Lung (tissue), 12 donors: ENCODE results near the gene BNIP5. TPM values are rescaled to one million over a fixed set of nuclear protein-coding genes. Genes with fewer than 3 reads are reported as not detected.

Experiments
- ATAC-seq: fragments of 200-7000 bp; cut with Tn5 transposase; one replicate; pipeline ENCODE4 v1.9.1; 2020; ENCODE audit warnings: moderate number of reproducible peaks; ENCODE audit not compliant: insufficient read depth, low FRiP score
- DNase-seq, 3 donors: peaks; one replicate each; pipeline ENCODE4 v3.0.0-alpha.2; 2013 to 2017
- H3K27ac ChIP-seq, 2 donors: one replicate each; pipeline ENCODE4 v1.5.1; 2013; ENCODE audit warnings: mild to moderate bottlenecking in 2 of 2, moderate library complexity in 2 of 2, control low read depth in 1 of 2, inconsistent platforms in 1 of 2, low read depth in 1 of 2, low read length in 1 of 2
- H3K27me3 ChIP-seq, 3 donors: one replicate each; pipeline ENCODE4 v1.5.1; 2013; ENCODE audit warnings: low read length in 2 of 3; ENCODE audit not compliant: control insufficient read depth in 3 of 3, insufficient read depth in 3 of 3
- H3K36me3 ChIP-seq, 4 donors: one replicate each; pipeline ENCODE4 v1.5.1; 2013; ENCODE audit warnings: low read length in 4 of 4, mild to moderate bottlenecking in 1 of 4, moderate library complexity in 1 of 4; ENCODE audit not compliant: control insufficient read depth in 4 of 4, insufficient read depth in 4 of 4
- H3K4me1 ChIP-seq, 5 donors: one replicate each; pipeline ENCODE4 v1.5.1; 2013; ENCODE audit warnings: low read length in 5 of 5, mild to moderate bottlenecking in 2 of 5, moderate library complexity in 1 of 5; ENCODE audit not compliant: control insufficient read depth in 5 of 5, insufficient read depth in 5 of 5
- H3K4me3 ChIP-seq: one replicate; pipeline ENCODE4 v1.5.1; 2013; ENCODE audit warnings: mild to moderate bottlenecking, control low read depth, moderate library complexity
- H3K9ac ChIP-seq, 2 donors: one replicate each; pipeline ENCODE4 v1.5.1; 2013; ENCODE audit warnings: low read length in 2 of 2, control low read depth in 1 of 2; ENCODE audit not compliant: insufficient read depth in 1 of 2
- H3K9me3 ChIP-seq, 4 donors: one replicate each; pipeline ENCODE4 v1.5.1; 2013; ENCODE audit warnings: low read length in 3 of 4, mild to moderate bottlenecking in 1 of 4, moderate library complexity in 1 of 4; ENCODE audit not compliant: control insufficient read depth in 4 of 4, insufficient read depth in 3 of 4
- CTCF ChIP-seq: IDR thresholded peaks from 2 replicates; pipeline ENCODE4 v1.5.1; 2012; ENCODE audit warnings: mild to moderate bottlenecking; ENCODE audit errors: control extremely low read depth, extremely low read depth
- WGBS, 2 donors: extraction: QIAGEN DNeasy Blood & Tissue Kit; methylation state at CpG; one replicate each; pipeline ENCODE4 v1.1.7; 2013; 5-methylcytosine and 5-hydroxymethylcytosine counted together
- polyA plus RNA-seq, 2 donors: library from polyadenylated mRNA; stranded (reverse); fragments of 200-250 nt; gene quantifications; one replicate each; pipeline ENCODE4 v1.2.1, GENCODE V29; 2013
- total RNA-seq, 2 donors: library from RNA; depleted of rRNA in 1 of 2; stranded (reverse); fragments of >200 nt in 1 of 2; gene quantifications; one replicate each; pipeline ENCODE4 v1.2.1, GENCODE V29; 2014 to 2021
- donor health status: control.
- donor health status: control.
- donor health status: Bipolar disorder and iron deficiency.
- donor health status: healthy.
- donor health status: DM: yes; HTN: yes; CAD: no.

The BNIP5 gene
- total and polyA plus RNA-seq, 4 donors: 0.02 to 0.09 (median 0.06) TPM; not detected in 1

DNA sequence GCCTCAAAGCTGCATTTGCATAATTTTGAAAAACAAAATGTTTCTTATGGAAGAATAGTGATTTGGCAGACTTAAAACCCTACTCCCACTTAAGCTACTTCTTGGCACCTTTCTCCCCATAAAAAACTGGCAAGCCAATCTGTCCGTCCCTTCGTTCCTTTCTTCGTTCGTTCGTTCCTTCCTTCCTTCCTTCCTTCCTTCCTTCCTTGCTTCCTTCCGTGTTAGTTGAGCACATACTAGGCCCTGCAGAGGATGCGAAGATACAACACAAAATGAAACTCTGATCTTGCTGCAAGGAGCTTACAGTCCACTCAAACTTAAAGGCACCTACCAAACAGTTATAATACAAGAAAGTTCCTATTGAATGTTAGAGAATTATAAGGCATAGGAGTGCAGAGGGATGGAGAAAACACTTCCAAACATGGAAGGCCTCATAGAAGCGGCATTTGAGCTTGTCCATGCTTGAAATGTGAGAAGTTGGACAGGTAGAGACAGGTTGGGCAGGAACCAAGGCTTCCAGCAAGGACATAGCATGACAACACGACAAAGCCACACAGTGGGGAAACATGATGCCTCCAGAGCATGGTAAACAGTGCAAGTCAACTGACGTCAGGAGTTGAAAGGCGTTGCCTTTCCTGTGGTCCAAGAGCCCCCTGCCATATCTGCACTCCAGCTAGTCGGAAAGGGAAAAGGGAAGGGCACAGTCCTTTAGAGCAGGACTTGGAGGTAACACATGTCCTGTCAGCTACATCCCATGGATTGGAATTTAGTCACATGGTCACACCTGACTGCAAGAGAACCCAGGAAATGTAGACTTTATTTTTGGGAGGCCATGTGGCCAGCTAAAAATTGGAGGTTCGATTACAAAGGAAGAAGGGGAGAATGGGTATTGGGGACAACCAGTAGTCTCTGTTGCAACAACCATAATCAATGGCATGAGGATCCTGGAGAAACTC, 59.8 kb downstream of the BNIP5 start:
- H3K9ac ChIP-seq: no peak overlapping the region
- no peak for DNase-seq
- WGBS, 2 donors: 68 to 75% methylated on average over 13 of the region's 13 CpGs
- TF ChIP-seq CTCF: no peak
- no peaks in the 10 kb centered on the region for H3K36me3 ChIP-seq
- H3K27ac ChIP-seq: no peak overlapping the region
- no peaks in the 10 kb centered on the region for H3K4me1 ChIP-seq
- ATAC-seq: no peak
- no peak overlapping the region for H3K4me3 ChIP-seq
- no peaks in the 10 kb centered on the region for H3K27me3 ChIP-seq
- peaks cover 0 to 4% (median 0%) of the 10 kb centered on the region in 4 donors for H3K9me3 ChIP-seq

DNA sequence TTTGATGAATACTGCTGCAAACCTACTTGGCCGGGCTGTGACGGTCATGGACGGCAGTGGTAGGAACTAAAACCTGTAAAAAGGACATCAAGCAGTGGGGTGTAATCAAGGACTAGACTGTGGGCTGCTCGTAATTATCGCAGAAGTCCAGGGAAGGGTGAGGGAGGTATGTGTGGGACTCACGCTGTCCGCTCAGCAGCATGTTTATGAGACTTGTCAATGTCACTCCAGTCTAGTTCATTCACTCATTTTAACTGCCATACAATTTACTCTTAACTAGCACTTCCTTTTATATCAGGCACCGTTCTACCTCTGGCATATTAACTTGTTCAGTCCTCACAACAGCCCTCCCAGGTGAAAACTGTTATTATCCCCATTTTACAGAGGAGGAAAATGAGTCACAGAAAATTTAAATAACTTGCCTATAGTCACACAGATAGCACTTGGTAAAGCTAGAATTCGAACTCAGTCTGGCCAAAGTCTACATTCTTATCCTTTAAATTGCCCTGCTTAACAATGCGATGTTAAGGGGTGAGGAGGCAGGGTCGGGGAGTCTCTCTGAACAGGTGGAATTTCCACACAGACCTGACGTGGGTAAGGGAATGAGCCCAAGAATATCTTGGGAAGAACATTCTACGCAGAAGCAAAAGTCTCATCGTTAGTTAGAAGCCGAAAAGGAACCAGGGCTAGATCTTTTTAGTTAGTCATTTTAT, 62.7 kb downstream of the BNIP5 start:
- H3K4me3 ChIP-seq: no peak overlapping the region
- peaks cover 0 to 2% (median 0%) of the 10 kb centered on the region in 3 donors for H3K27me3 ChIP-seq
- no peak for ATAC-seq
- H3K36me3 ChIP-seq: no peaks in the 10 kb centered on the region
- no peak for TF ChIP-seq CTCF
- peaks cover 0 to 4% (median 0%) of the 10 kb centered on the region in 4 donors for H3K9me3 ChIP-seq
- no peaks in the 10 kb centered on the region for H3K4me1 ChIP-seq
- H3K27ac ChIP-seq: no peak overlapping the region
- no peak for DNase-seq
- H3K9ac ChIP-seq: no peak overlapping the region
- WGBS, 2 donors: 83 to 87% methylated on average over 15 of the region's 15 CpGs

DNA sequence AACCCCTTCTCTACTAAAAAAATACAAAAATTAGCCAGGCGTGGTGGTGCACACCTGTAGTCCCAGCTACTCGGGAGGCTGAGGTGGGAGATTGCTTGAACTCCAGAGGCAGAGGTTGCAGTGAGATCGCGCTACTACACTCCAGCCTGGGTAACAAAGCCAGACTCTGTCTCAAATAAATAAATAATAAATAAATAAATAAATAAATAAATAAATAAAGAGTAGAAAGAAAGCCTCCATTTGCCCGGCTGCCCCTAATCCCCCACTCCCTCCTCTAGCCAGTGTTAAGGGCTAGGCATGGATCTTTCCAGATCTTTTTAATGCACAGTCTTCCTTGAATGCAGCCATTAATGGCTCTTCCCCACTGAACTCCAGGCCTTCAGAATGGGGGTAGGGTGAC, 63.6 kb downstream of the BNIP5 start:
- no peak for TF ChIP-seq CTCF
- WGBS, 2 donors: 96 to 97% methylated on average over 5 of the region's 5 CpGs
- Histone ChIP-seq H3K36me3 (no peaks in the 10 kb centered on the region), H3K27ac (no peak overlapping the region), H3K9ac (no peak overlapping the region), H3K27me3 (peaks cover 0 to 2% (median 0%) of the 10 kb centered on the region in 3 donors), H3K4me3 (no peak overlapping the region), H3K4me1 (peaks cover 0 to 2% (median 0%) of the 10 kb centered on the region in 5 donors), H3K9me3 (peaks cover 0 to 4% (median 0%) of the 10 kb centered on the region in 4 donors)
- DNase-seq (no peak), ATAC-seq (no peak)
